T-cell (primary cell): ENCODE results near the gene MCM8. TPM values are rescaled to one million over a fixed set of nuclear protein-coding genes. Genes with fewer than 3 reads are reported as not detected.
A peak's percentile ranks its signal among the peaks of the same experiment; 100 is the strongest.

ENCODE experiments used
- ATAC-seq, 4 experiments: fragments of 200-7000 bp in 3 of 4; fragments of 150-1000 bp in 1 of 4; cut with Tn5 transposase; replicated peaks in 1 of 4; 1 replicate in 3 of 4; 2 replicates in 1 of 4; pipeline ENCODE4 v1.10.0; 2021; ENCODE audit warnings: moderate library complexity in 3 of 4, mild to moderate bottlenecking in 2 of 4, moderate number of reproducible peaks in 1 of 4
- CTCF ChIA-PET, 2 donors: fragments of 300-600 bp; sonication (Branson Sonifier 250); formaldehyde crosslinking; loops; one replicate each; lab custom pipeline; 2022; ENCODE audit warnings: antibody characterized with exemption in 2 of 2; lab: Charles Lee
- POLR2A ChIA-PET, 2 donors: fragments of 300-600 bp; sonication (Branson Sonifier 250); formaldehyde crosslinking; loops; one replicate each; lab custom pipeline; 2022; ENCODE audit warnings: antibody characterized with exemption in 2 of 2; lab: Charles Lee
- DNase-seq, 35 experiments: peaks; one replicate each; pipeline versions ENCODE4 v3.0.0 to v3.0.0-alpha.2; 2013 to 2023
- H3K27ac ChIP-seq: one replicate; pipeline ENCODE4 v1.5.1; 2013; ENCODE audit warnings: low read length
- H3K27me3 ChIP-seq, 2 experiments: replicated peaks in 1 of 2; 1 replicate in 1 of 2; 2 replicates in 1 of 2; pipeline versions ENCODE4 v1.6.1 to v1.7.0; 2013; ENCODE audit warnings: low read length in 1 of 2, mixed read lengths in 1 of 2; ENCODE audit not compliant: control insufficient read depth in 2 of 2, insufficient read depth in 2 of 2; ENCODE audit errors: extremely low read depth in 1 of 2
- H3K36me3 ChIP-seq, 2 donors: 1 replicate in 1 of 2; 2 replicates in 1 of 2; pipeline versions ENCODE4 v1.6.1 to v1.7.0; 2013; ENCODE audit warnings: low read length in 1 of 2; ENCODE audit not compliant: control insufficient read depth in 2 of 2, insufficient read depth in 1 of 2; ENCODE audit errors: extremely low read depth in 1 of 2
- H3K4me1 ChIP-seq, 2 experiments: 1 replicate in 1 of 2; 2 replicates in 1 of 2; pipeline versions ENCODE4 v1.6.1 to v1.7.0; 2013; ENCODE audit warnings: low read length in 2 of 2, mixed read lengths in 1 of 2; ENCODE audit not compliant: insufficient read depth in 2 of 2, control insufficient read depth in 1 of 2; ENCODE audit errors: extremely low read depth in 1 of 2
- H3K4me3 ChIP-seq, 2 donors: 1 replicate in 1 of 2; 2 replicates in 1 of 2; pipeline versions ENCODE4 v1.5.1 to v1.7.0; 2013; ENCODE audit warnings: mild to moderate bottlenecking in 2 of 2, low read length in 1 of 2, moderate library complexity in 1 of 2; ENCODE audit not compliant: control insufficient read depth in 1 of 2; ENCODE audit errors: extremely low read depth in 1 of 2
- H3K9me3 ChIP-seq: 2 replicates; pipeline ENCODE4 v1.7.0; 2013
- H3K27ac Mint-ChIP-seq, 2 donors: one replicate each; pipeline ENCODE4 v1.8.0; 2020 to 2021; ENCODE audit warnings: mild to moderate bottlenecking in 2 of 2, mixed read lengths in 2 of 2
- H3K27me3 Mint-ChIP-seq, 2 donors: one replicate each; pipeline ENCODE4 v1.8.0; 2021 to 2022; ENCODE audit warnings: mixed read lengths in 2 of 2
- H3K36me3 Mint-ChIP-seq: one replicate; pipeline ENCODE4 v1.8.0; 2021; ENCODE audit warnings: mixed read lengths
- H3K4me1 Mint-ChIP-seq, 3 donors: one replicate each; pipeline ENCODE4 v1.8.0; 2020 to 2022; ENCODE audit warnings: mixed read lengths in 3 of 3, mild to moderate bottlenecking in 1 of 3
- H3K4me3 Mint-ChIP-seq, 3 donors: one replicate each; pipeline ENCODE4 v1.8.0; 2020 to 2022; ENCODE audit warnings: mild to moderate bottlenecking in 3 of 3, mixed read lengths in 3 of 3, moderate library complexity in 3 of 3
- H3K9me3 Mint-ChIP-seq, 3 donors: one replicate each; pipeline ENCODE4 v1.8.0; 2020 to 2022; ENCODE audit warnings: mixed read lengths in 3 of 3
- WGBS: methylation state at CpG from one replicate; pipeline ENCODE4 v1.1.5; 2013; ENCODE audit warnings: missing lambda C conversion rate; ENCODE audit not compliant: insufficient coverage; 5-methylcytosine and 5-hydroxymethylcytosine counted together
- total RNA-seq, 35 experiments: library from RNA in 6 of 35; stranded (reverse) in 6 of 35; fragments of 120-200 nt in 1 of 35; gene quantifications; one replicate each; pipeline versions ENCODE4 v1.2.1 to v1.2.4 and lab custom pipeline; 2013 to 2026

The MCM8 gene
- total RNA-seq, 5 donors from 2014 or later (not counting 1 experiment from before 2014, with no cell fraction given) = 4.4 to 8.3 (median 7.3) TPM

DNA sequence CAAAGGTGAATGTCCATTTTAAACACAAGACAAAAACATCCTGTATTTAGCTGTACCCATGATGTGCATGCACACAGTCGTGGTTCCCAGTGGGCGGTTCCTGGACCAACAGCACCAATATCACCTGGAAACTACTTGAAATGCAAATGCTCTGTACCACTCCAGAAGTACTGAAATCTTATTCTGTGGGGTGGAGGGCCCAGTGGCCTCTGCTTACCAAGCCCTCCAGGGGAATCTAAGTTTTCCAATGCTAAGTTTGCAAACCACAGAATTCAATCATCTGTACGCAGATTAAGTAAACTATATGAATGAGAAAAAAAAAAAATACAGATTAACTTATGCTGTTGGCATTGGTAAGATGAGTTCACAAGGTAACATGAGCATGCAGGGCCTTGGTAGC is 14.2 kb upstream of the MCM8 start:
- Histone ChIP-seq H3K27me3 (no peaks in the 10 kb centered on the region), H3K27ac (no peak overlapping the region), H3K9me3 (no peaks in the 10 kb centered on the region), H3K4me3 (no peak overlapping the region), H3K36me3 (peaks cover 9 to 30% of the 10 kb centered on the region in 2 donors), H3K4me1 (no peaks in the 10 kb centered on the region)
- ChIA-PET CTCF (interaction anchor here (0.5 to 0.6 kb wide), 2 partner anchors 142 to 486 kb away, joined by 5 read pairs; no protein-coding TSS in a partner anchor), POLR2A (interaction anchor here in 1 of 2 donors (0.6 kb wide), 1 partner anchor 64 kb away, joined by 3 read pairs; no protein-coding TSS in a partner anchor)
- H3K9me3 Mint-ChIP-seq = no peaks in the 10 kb centered on the region
- no peak overlapping the region for H3K27ac Mint-ChIP-seq
- DNase-seq (no peak), ATAC-seq (no peak)
- WGBS = 75% methylated on average over 2 of the region's 3 CpGs
- peaks cover 22% of the 10 kb centered on the region for H3K36me3 Mint-ChIP-seq
- no peak overlapping the region for H3K4me3 Mint-ChIP-seq
- no peaks in the 10 kb centered on the region for H3K4me1 Mint-ChIP-seq
- no peaks in the 10 kb centered on the region for H3K27me3 Mint-ChIP-seq

DNA sequence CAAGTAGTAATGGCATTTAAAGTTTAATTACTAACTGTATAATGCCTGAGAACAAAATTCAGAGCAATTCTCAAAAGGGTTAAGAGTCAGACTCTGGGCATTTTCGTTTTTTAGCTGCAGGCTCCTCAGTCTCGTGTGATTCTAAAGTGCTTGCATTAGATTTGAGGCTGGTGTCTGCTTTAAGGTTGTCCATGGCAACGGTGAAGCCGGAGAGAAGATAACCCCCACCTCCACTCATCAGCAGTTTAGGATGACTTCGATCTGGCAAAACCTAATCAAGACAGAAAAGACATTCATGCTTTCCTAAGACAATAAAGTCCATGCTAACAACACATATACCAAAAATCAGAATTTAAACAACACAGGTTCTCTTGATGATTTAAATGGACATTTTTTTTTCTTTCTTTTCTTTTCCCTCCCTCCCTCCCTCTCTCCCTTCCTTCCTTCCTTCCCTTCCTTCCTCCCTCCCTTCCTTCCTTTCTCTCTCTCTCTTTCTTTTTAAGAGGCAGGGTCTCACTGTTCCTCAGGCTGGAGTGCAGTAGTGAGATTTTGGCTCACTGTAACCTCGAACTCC is 11.9 kb upstream of the MCM8 start:
- Mint-ChIP-seq H3K4me3 (no peak overlapping the region), H3K9me3 (no peaks in the 10 kb centered on the region), H3K4me1 (no peaks in the 10 kb centered on the region), H3K36me3 (peaks cover 43% of the 10 kb centered on the region), H3K27ac (peak overlapping the region in 1 of 2 donors; percentile 68), H3K27me3 (no peaks in the 10 kb centered on the region)
- POLR2A ChIA-PET = no interaction called here
- DNase-seq (no peak), ATAC-seq (no peak)
- H3K27me3 ChIP-seq = no peaks in the 10 kb centered on the region
- CTCF ChIA-PET = no interaction called here
- peaks cover 16 to 53% of the 10 kb centered on the region in 2 donors for H3K36me3 ChIP-seq
- H3K27ac ChIP-seq = no peak overlapping the region
- H3K4me3 ChIP-seq = no peak overlapping the region
- H3K9me3 ChIP-seq = no peaks in the 10 kb centered on the region
- no peaks in the 10 kb centered on the region for H3K4me1 ChIP-seq
- no CpG with 5 or more reads among the region's 6 CpGs for WGBS

DNA sequence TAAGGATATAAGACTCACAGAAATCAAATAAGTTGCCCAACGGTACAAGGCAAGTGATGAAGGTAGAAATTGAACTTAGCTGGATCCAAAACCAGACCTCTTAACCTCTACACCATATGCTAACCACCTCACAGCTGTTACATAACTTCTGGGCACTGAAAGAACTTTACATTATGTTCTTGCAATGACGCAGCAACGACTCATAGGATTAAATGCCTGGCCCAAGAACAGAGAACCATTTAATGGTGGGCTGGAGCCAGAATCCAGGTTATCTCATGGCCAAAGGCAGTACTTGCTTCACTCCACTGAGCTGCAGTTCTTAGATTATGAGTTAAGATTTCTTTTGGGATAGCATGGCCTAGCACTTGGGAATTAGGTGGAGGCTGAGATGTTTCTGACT is 4.5 kb upstream of the MCM8 start:
- no peaks in the 10 kb centered on the region for H3K9me3 Mint-ChIP-seq
- POLR2A ChIA-PET = no interaction called here

DNA sequence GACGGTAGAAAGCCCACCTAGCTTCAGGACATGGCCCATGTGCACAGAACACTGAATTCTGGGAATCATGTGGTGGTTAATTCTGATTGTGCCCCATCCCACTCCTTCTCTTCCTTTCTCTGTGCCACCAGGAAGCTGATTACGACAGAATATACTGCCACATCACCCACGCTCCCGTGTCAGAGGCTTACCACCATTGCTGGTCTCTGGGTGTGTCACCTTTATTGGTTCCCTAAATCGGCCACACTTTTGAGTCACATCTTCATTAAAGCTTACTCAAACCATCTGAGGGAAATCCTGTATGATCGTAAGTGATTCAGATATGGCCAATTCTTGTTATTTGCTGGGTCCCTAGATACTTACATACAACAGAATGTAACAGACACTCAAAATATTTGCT is 3.2 kb upstream of the MCM8 start:
- peak overlapping the region in 1 of 2 donors; percentile 5 for H3K27ac Mint-ChIP-seq
- H3K27me3 Mint-ChIP-seq = no peaks in the 10 kb centered on the region
- 74% methylated on average over 4 of the region's 6 CpGs for WGBS
- Histone ChIP-seq H3K4me1 (peaks cover 16 to 24% of the 10 kb centered on the region in 2 experiments), H3K4me3 (no peak overlapping the region), H3K27ac (no peak overlapping the region), H3K27me3 (no peaks in the 10 kb centered on the region), H3K9me3 (no peaks in the 10 kb centered on the region), H3K36me3 (peaks cover 11 to 53% of the 10 kb centered on the region in 2 donors)
- peaks cover 29 to 47% (median 44%) of the 10 kb centered on the region in 3 donors for H3K4me1 Mint-ChIP-seq
- no peak for ATAC-seq
- POLR2A ChIA-PET = interaction anchor here in 1 of 2 donors (0.6 kb wide), 1 partner anchor 20 kb away, joined by 6 read pairs; no protein-coding TSS in a partner anchor
- H3K36me3 Mint-ChIP-seq = peaks cover 27% of the 10 kb centered on the region
- no peak overlapping the region for H3K4me3 Mint-ChIP-seq
- DNase-seq = peak in 2 of 35 experiments; percentile 3 to 26
- CTCF ChIA-PET = no interaction called here
- H3K9me3 Mint-ChIP-seq = no peaks in the 10 kb centered on the region

More for the DNA sequence above, 4.5 kb upstream of the MCM8 start:
- no peak overlapping the region for H3K27ac ChIP-seq
- H3K4me1 Mint-ChIP-seq = peaks cover 23 to 38% (median 33%) of the 10 kb centered on the region in 3 donors
- DNase-seq (no peak), ATAC-seq (no peak)
- WGBS = 75% methylated on average over 2 of the region's 3 CpGs
- peaks cover 10 to 22% of the 10 kb centered on the region in 2 experiments for H3K4me1 ChIP-seq
- H3K27me3 ChIP-seq = no peaks in the 10 kb centered on the region
- CTCF ChIA-PET = no interaction called here
- H3K9me3 ChIP-seq = no peaks in the 10 kb centered on the region
- peaks cover 12 to 66% of the 10 kb centered on the region in 2 donors for H3K36me3 ChIP-seq
- H3K36me3 Mint-ChIP-seq = peaks cover 38% of the 10 kb centered on the region
- H3K4me3 ChIP-seq = no peak overlapping the region
- no peaks in the 10 kb centered on the region for H3K27me3 Mint-ChIP-seq
- H3K27ac Mint-ChIP-seq = no peak overlapping the region
- no peak overlapping the region for H3K4me3 Mint-ChIP-seq

DNA sequence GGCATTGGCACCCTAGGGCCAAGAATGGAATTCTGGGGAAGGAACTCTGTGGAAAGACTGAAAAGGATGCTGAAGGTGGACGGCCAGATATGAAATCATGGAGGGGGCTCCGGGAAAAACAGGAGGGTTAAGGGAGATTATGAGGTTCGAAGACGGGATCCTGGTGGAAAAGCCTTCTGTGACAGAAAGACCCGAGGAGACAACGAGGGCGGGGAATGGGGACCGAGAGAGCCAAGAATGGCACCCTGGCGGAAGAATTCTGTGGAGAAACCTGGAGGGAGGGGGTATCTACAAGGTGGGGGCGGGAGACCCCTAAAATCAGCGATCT is 545 bp upstream of the MCM8 start:
- Histone ChIP-seq H3K36me3 (peaks cover 5 to 37% of the 10 kb centered on the region in 2 donors), H3K27me3 (no peaks in the 10 kb centered on the region), H3K4me3 (peak overlapping the region; percentile 59 to 93), H3K4me1 (peaks cover 16 to 24% of the 10 kb centered on the region in 2 experiments), H3K9me3 (no peaks in the 10 kb centered on the region), H3K27ac (peak overlapping the region; percentile 39)
- DNase-seq = no peak
- ChIA-PET POLR2A (no interaction called here), CTCF (no interaction called here)
- peak overlapping the region; percentile 90 to 97 (median 97) for H3K4me3 Mint-ChIP-seq
- ATAC-seq = no peak
- peaks cover 23% of the 10 kb centered on the region for H3K36me3 Mint-ChIP-seq
- H3K9me3 Mint-ChIP-seq = no peaks in the 10 kb centered on the region
- peak overlapping the region; percentile 89 to 96 for H3K27ac Mint-ChIP-seq
- peaks cover 29 to 47% (median 44%) of the 10 kb centered on the region in 3 donors for H3K4me1 Mint-ChIP-seq
- 1% methylated on average over 7 of the region's 11 CpGs for whole genome bisulfite sequencing
- no peaks in the 10 kb centered on the region for H3K27me3 Mint-ChIP-seq

DNA sequence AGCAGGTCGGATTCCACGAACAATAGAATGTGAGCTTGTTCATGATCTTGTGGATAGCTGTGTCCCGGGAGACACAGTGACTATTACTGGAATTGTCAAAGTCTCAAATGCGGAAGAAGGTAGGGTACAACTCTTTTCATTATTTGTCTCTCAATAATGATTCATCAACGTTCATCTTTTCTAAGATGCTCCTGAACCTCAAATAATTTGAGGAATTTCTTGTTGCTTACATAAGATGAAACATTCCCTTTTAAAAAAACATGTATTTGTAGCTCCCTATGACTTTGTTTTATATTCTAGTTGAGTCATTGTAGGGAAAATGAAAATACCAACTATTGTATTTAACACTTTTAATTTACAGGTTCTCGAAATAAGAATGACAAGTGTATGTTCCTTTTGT is 17.0 kb downstream of the MCM8 start:
- no peak overlapping the region for H3K4me3 ChIP-seq
- no peaks in the 10 kb centered on the region for H3K27me3 ChIP-seq
- peaks cover 0 to 3% (median 0%) of the 10 kb centered on the region in 3 donors for H3K4me1 Mint-ChIP-seq
- no peak overlapping the region for H3K4me3 Mint-ChIP-seq
- H3K27me3 Mint-ChIP-seq = no peaks in the 10 kb centered on the region
- H3K27ac Mint-ChIP-seq = no peak overlapping the region
- H3K9me3 Mint-ChIP-seq = no peaks in the 10 kb centered on the region
- 100% methylated on average over 1 of the region's 6 CpGs for WGBS
- no peaks in the 10 kb centered on the region for H3K9me3 ChIP-seq
- H3K27ac ChIP-seq = no peak overlapping the region
- H3K36me3 ChIP-seq = peaks cover 0 to 25% of the 10 kb centered on the region in 2 donors
- no peak for ATAC-seq
- peaks cover 43% of the 10 kb centered on the region for H3K36me3 Mint-ChIP-seq
- H3K4me1 ChIP-seq = no peaks in the 10 kb centered on the region
- CTCF ChIA-PET = no interaction called here
- POLR2A ChIA-PET = no interaction called here
- DNase-seq = no peak
